ENCODE measurements around the gene OLAH.

The OLAH gene

GRCh38 chr10:15069230-15069629 lies 25.5 kb downstream of the OLAH start:
- no peak for DNase-seq (ENCODE audit: low read depth in 3 of 3)

- DNase-seq (ENCODE audit: low read depth in 3 of 3), result no peak
Observed at GRCh38 chr10:15072358-15072757, 28.6 kb downstream of the OLAH start.

DNA sequence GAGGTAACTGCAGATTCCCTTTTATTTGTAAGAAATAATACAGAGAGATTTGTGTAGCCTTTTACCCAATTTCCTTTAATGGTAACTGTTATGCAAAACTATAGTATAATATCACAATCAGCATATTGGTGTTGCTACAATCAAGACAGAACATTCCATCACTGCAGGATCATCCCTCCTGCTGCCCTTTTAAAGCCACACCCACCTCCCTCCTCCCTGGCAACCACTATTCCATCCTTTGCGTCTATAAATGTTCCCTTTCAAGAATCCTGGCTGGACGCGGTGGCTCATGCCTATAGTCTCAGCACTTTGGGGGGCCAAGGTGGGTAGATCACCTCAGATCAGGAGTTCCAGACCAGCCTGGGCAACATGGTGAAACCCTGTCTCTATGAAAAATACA lies 31.7 kb downstream of the OLAH start:
- DNase-seq (ENCODE audit: low read depth in 3 of 3), result no peak

GRCh38 chr10:15083674-15084501 lies 40.1 kb downstream of the OLAH start:
- no peak for DNase-seq (ENCODE audit: low read depth in 3 of 3)

DNA sequence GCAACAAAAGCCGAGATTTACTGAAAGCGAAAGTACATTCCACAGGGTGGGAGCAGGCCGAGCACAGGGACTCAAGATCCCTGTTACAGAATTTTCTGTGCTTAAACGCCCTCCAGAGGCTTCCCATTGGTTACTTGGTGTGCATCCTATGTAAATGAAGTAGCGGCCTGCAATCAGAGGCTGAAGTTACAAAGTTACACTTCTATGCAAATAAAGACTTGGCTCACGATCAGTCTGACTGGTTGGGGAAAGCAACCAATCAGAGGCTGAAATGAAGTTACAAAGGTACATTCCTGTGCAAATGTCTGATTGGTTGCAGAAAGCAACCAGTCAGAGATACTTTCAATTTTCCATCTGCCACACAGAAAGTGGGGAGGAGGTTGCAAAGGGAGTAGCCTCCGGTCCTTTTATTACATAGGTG lies 40.8 kb downstream of the OLAH start:
- DNase-seq (ENCODE audit: low read depth in 3 of 3), result no peak

DNA sequence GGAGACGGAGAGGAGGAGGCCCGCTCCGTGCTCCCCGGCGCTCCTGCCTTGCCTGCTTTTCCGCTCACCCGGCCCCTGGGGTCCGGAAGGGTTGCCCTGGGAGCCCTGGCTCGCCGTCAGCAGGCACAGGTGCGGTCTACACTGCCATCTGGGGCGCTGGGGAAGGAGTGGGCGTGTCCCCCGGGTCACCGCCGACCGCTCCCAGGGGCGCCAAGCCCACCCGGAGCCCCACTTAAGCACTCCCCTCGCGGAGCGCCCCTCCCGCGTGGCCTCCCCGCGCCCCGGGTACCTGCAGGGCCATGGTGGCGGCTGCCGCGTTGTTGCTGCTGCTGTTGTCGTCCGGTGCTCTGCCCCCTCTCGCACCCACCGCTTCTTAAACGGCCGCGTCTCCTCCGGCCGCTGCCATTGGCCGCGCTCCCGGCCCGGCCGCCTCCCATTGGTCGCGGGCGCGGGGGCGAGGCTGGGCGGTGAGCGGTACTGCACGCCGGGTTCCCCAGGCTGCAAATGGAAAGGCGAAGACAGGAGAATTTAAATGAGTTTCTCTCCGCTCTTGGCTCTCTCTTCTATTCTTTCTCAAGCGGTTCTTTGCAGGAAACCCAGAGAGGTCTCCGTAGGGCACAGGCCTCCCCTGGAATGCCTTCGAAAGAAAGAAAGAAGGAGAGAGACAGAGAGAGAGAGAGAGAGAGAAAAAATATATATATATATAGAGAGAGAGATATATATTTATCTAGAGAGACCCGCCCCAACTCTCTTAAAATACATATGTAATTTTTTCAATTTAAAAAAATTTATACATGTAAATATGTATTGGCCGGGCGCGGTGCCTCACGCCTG lies 44.9 kb downstream of the OLAH start, which contains the start of gene ACBD7:
Gene ACBD7 (minus strand): TSS at position 349 of the 834 bp plus-strand sequence. CDS start 48 bp downstream, at position 301.
- peak; percentile 48 to 77 (median 59) for DNase-seq (ENCODE audit: low read depth in 3 of 3)

GRCh38 chr10:15091418-15091817 lies 47.7 kb downstream of the OLAH start:
- no peak for DNase-seq (ENCODE audit: low read depth in 3 of 3)

- DNase-seq (ENCODE audit: low read depth in 3 of 3), result no peak
Observed at GRCh38 chr10:15092855-15093408, 49.2 kb downstream of the OLAH start.

GRCh38 chr10:15096661-15097010 lies 52.9 kb downstream of the OLAH start:
- no peak for DNase-seq (ENCODE audit: low read depth in 3 of 3)

DNA sequence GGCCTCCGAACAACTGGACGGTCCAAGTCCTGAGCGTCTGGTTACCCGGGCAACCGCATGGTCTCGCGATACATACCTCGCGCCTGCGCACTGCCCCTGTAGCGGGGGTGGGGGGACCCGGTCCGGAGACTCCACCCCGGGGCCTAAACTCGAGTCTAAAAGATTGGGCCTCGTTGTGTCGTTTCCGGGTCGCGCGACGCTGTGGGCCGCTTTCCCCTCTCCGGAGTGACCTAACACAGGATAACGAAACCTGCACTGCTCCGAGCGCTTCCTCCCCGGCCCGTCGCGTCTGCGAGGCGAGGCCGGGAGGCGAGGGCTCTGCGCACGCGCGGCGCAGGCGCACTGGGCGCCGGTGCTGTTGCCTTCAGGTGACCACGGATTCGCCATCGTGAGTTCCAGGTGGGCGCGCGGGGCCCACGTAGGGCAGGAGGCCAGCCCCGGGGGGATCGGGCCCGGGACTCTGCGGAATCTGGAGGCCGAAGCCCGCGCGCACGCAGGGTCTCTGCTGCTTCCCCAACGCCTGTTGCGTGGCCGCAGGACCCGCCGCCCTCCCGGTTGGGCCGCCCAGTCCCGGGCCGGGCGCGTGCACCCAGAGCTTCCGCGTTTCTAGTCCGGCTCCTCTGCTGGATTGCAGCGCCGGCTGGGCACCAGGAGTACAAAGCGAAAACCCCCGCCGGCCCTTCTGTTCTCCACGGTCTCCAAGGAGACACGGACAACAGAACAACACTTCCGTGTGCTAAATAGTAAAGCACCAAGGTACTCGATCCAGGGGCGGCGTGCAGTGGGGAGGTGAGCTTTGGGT lies 53.5 kb downstream of the OLAH start, which contains the start of gene RPP38:
Gene RPP38 (plus strand): TSS at position 345 of the 802 bp plus-strand sequence. CDS start 5,960 bp downstream, outside the sequence.
- peak; percentile 93 to 95 (median 94) for DNase-seq (ENCODE audit: low read depth in 3 of 3)

DNA sequence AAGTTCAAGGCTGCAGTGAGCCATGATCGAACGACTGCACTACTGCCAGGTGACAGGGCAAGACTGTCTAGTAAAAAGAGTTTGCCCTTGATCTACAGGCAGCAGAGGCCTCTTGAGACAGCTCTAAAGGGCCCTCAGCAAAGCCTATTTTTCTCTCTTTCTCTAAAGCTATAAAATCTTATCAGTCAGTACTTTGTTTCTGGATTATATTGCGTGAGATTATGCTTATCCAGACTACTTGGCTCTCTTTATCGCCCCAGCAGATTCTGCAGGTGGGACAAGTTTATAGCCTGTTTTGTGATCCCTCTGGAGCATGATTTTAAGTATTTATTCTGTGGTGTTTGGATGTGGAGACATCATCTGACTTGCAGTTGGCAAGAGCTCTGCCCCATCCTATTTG lies 56.1 kb downstream of the OLAH start:
- no peak for DNase-seq (ENCODE audit: low read depth in 3 of 3)

DNA sequence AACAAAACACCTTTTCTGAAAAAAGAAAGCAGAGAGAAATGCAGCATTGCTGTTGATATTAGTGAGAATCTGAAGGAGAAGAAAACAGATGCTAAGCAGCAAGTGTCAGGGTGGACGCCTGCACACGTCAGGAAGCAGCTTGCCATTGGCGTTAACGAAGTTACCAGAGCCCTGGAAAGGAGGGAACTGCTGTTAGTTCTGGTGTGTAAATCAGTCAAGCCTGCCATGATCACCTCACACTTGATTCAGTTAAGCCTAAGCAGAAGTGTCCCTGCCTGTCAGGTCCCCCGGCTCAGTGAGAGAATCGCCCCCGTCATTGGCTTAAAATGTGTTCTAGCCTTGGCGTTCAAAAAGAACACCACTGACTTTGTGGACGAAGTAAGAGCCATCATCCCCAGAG lies 59.8 kb downstream of the OLAH start:
- DNase-seq (ENCODE audit: low read depth in 3 of 3), result no peak

DNA sequence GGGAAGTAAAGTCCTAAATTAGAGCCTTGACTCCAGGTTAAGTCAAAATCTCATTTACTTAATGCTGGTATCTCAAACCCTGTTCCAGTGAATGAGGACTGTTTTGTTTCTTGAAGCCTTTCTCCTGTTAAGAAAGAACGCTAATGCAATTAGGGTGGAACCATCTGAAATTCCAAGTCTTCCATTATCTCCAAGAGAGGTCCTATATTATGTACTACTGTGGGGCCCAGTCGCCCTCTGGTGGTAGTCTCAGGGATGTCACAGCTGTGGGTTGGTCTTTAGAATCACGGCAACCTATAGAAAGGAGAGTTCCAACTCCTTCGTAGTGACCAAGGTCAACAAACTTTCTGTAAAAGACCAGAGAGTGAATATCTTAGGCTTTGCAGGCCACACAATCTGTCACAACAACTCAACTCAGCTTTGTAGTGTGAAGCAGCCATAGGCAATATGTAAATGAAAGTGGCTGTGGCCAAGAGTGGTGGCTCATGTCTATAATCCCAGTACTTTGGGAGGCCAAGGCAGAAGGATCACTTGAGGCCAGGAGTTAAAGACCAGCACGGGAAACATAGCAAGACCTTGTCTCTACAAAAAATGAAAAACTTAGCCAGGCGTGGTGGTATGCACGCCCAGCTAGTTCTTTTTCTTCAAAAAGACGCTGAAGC lies 62.7 kb downstream of the OLAH start:
- peak; percentile 42 to 66 (median 45) for DNase-seq (ENCODE audit: low read depth in 3 of 3)

GRCh38 chr10:15112657-15113056 lies 68.9 kb downstream of the OLAH start:
- DNase-seq (ENCODE audit: low read depth in 3 of 3), result peak in 1 of 3 experiments; percentile 12

DNA sequence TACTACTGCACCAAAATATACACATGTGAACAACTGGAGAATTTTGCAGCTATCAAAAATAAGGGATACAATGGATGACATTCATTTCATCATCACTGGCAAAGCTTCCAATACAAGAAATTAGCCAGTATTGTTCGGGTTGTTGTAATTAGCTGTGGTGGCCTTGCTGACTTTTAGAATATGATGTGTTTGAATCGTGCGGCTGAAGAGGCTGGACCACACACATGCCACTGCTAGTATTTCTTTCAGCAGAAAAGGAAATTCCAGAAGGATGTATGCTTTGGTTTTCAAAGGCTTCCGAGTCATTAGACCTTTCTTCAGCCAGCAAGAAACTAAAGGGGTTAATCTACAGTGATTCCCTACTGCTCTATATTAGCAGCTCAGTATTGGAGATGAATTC lies 70.0 kb downstream of the OLAH start:
- DNase-seq (ENCODE audit: low read depth in 3 of 3), result no peak

DNA sequence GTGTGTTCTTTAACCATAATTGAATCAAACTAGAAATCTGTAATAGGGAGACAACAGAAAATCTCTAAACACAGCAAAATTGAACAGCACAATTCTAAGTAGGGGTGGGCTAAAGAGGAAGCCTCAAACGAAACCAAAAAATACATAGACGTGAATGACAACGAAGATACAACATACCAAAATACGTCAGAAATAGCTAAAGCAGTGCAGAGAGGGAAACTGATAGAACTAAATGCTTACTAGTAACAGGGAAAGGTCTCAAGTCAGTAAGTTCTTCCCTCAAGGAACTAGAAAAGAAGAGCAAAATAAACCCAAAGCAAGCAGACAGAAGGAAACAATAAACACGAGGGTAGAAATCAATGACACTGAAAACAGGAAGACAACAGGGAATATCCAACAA lies 72.5 kb downstream of the OLAH start:
- DNase-seq (ENCODE audit: low read depth in 3 of 3), result no peak

DNA sequence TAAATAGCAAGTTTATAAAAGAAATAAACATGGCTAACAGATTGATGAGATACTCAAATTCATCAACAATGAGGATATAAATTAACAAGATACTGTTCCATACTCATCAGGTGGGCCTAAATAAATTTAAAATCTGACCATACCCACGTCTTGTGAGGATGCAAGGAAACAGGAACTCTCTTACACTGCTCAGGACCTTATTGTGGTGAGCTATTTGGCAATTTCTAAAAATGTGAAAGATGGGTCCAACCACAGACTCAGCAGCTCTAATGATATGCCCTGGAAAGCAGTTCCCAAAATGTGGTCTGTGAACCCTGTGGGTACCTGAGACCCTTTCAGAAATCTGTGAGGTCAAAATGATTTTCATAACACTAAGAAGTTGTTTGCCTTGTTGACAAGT lies 74.9 kb downstream of the OLAH start:
- DNase-seq (ENCODE audit: low read depth in 3 of 3), result no peak

DNA sequence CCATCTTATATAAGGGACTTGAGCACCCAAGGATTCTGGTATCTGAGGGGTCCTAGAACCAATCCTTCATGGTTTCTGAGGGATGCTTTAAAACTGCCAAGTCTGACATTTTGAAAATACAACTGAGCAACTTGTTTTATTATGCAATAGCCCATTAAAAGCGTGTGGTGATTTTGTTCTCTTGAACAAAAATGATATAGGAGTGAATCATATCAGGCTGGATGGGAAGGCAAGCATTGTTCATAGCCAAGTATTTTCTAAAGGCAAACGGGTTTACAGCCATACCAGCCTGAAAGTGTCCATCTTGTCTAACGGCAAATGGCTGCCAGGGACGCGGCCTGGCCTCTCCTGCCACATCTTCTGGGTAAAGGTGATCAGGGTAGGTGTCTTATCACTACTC lies 76.8 kb downstream of the OLAH start:
- no peak for DNase-seq (ENCODE audit: low read depth in 3 of 3)

DNA sequence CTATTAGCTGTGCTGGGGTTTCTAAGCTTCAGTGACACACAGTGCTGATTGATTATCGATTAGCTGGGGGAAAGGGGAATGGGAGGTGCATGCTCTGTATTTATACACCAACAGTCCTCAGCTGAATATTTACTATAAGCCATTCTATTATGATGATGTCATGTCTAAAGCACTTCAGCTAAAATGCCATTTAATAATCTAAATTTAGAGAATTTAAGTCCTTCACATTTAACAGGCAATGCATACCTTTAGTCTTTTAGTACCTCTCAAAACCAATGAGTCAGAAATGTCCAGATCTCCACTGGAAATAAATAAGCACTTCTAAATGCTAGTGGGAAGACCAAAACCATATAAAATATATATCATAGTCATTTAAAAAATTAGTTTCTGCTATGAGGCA lies 78.0 kb downstream of the OLAH start:
- DNase-seq (ENCODE audit: low read depth in 3 of 3), result no peak

DNA sequence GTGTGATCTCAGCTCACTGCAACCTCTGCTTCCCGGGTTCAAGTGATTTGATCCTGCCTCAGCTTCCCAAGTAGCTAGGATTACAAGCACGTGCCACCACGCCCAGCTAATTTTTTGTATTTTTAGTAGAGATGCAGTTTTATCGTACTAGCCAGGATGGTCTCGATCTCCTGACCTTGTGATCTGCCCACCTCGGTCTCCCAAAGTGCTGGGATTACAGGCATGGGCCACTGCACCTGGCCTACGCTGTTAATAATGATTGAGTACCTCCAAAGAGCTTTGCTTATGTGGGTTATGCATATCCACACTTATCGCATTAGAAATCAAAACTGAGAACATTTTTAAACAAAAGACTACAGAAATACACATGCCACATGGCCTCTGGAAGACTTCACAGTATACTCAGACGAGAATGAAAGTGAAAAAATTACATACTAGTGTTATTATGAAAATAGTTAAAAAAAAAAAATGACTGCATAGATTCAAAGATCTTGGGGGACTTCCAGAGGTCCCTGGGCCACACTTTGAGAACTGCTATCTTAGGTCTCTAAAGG lies 78.8 kb downstream of the OLAH start:
- DNase-seq (ENCODE audit: low read depth in 3 of 3), result no peak

All from stimulated activated CD4-positive, alpha-beta T cell treated with anti-CD3 and anti-CD28 coated beads, TNF-alpha, amount 100 ng/mL, for 24 hours (primary cell).